SIG-M5 treated with dmso at 0.1 percent for 504 hours (cell line): Measurements from ENCODE around the gene FLVCR2.
"Not testable (repeated sequence)": the region's sequence is repeated elsewhere in the genome, so short reads cannot be mapped to it uniquely, and the experiment has no call there.

Experiments
- DNase-seq: peaks from one replicate; lab custom pipeline; 2025; ENCODE audit not compliant: unreplicated experiment; lab: John Stamatoyannopoulos, UW

The FLVCR2 gene

GRCh38 chr14:75660630-75661498, 82.4 kb downstream of the FLVCR2 start, which contains the start of the genes ERG28 and TTLL5:
TSS of gene ERG28 (minus strand) at chr14:75660876. CDS start at chr14:75657502, 3,374 bp downstream.
TSS of gene TTLL5 (plus strand) at chr14:75661246. CDS start at chr14:75663150, 1,904 bp downstream.
- DNase-seq = peak; percentile 98

- DNase-seq = no peak
Observed at GRCh38 chr14:75661499-75661814, 83.0 kb downstream of the FLVCR2 start.

GRCh38 chr14:75662966-75663365, 84.5 kb downstream of the FLVCR2 start:
- DNase-seq = no peak

- no peak for DNase-seq
Observed at GRCh38 chr14:75667099-75667765, 88.8 kb downstream of the FLVCR2 start.

DNA sequence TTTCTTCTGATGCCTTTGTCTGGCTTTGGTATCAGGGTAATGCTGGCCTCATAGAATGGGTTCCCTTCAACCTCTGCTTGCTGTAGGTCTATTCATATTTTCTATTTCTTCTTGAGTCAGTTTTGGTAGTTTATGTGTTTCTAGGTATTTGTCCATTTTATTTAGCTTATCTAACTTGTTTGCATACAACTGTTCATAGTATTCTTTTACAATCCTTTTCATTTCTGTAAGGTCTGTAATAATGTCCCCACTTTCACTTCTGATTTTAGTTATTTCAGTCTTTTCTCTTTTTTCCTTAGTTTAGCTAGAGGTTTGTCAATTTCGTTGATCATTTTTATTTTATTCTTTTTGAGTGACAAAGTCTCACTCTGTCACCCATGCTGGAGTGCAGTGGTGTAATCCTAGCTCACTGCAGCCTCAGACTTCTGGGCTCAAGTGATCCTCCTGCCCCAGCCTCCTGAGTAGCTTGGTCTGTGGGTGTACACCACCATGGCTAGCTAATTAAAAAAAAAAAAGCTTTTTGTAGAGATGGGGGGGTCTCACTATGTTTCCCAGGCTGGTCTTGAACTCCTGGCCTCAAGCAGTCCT, 94.3 kb downstream of the FLVCR2 start:
- DNase-seq = no peak

- DNase-seq = no peak
Observed at GRCh38 chr14:75673345-75674035, 95.1 kb downstream of the FLVCR2 start.

- DNase-seq = no peak
Observed at GRCh38 chr14:75675265-75675960, 97.0 kb downstream of the FLVCR2 start.

- DNase-seq = no peak
Observed at GRCh38 chr14:75685910-75686309, 107.5 kb downstream of the FLVCR2 start.

DNA sequence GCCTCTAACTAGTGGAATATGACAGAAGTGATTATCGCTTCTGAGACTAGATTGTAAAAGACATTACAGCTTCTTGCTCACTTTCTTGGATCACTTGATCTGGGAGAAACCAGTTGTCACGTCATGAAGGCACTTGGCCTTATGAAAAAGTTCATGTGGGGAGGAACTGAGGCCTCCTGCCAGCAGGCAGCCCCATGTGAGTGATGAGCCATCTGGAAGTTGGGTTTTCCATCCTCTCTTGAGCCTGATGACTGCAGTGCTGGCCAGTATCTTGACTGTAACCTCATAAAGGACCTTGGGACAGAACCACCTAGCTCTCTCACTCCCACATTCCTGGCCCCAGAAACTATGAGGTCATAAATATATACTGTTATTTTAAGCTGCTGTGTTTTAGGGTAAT, 110.6 kb downstream of the FLVCR2 start:
- DNase-seq = no peak

DNA sequence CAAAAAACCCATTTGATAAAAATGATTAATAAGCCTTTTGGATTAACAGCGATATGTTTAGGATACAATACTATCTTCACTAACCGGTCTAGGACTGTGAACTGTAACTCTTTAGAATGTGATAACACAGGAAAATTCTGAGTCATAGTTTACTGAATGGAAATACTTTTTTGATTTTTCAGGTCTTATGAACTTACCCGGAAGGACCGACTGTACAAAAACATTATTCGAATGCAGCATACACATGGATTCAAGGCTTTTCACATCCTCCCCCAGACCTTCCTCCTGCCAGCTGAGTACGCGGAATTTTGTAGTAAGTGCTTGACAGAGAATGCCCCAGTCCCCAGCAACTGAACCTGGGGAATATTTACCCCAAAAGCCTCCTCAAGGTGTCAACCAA, 111.6 kb downstream of the FLVCR2 start:
- no peak for DNase-seq

GRCh38 chr14:75695025-75695424, 116.6 kb downstream of the FLVCR2 start:
- DNase-seq = not testable (repeated sequence)

DNA sequence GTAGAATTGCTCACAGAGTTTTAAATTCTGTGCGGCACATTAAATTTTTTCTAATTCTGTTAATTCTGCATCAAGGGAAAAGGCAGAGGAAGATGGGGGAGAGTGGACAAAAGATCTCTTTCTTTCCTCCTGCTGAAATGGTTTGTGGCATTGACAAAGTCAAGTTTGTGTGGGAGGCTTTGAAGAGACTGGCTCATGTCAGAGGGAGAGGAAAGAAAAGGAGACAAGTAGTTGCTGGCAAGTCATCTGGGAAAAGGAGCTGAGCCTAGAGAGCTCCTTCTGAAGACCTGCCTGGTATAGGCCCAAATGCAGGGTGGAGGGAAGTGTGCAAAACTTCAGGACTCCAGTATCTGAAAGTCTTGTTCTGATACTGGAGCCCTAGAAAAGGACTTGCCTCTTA, 119.0 kb downstream of the FLVCR2 start:
- DNase-seq = no peak
